ENCODE data around the gene NCAM1. TPM values are rescaled to one million over a fixed set of nuclear protein-coding genes. Genes with fewer than 3 reads are reported as not detected.

Gene NCAM1
- total and polyA plus RNA-seq, 9 of the 15 experiments (the other 6 are each of a cell fraction or from before 2014, with no cell fraction given) = 0.09 to 0.23 TPM; not detected in 7

DNA sequence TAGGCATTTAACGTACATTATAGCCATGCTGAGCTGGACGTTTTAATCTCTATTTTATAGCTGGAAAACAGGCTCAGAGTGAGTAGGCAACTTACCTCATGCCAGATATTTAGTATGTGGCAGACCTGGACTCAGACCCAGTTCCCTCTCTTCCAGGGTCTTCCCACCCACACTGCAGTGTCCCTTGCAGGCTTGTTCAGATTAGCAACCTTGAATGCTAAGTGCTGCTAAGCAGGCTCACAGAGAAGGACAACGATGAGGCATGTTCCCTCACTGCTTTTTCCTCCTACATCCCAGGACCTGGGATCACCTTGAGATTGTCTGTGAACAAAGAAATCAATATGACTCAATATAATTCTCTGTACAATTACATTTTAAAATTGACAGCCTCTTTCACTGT lies 65.6 kb downstream of the NCAM1 start:
- Histone ChIP-seq H2AFZ (ENCODE audit: low read depth, low read length) (no peak overlapping the region), H3K79me2 (ENCODE audit: control insufficient read depth, insufficient read depth, low read length) (no peaks in the 10 kb centered on the region), H3K9me3 (replicated peaks; ENCODE audit: control insufficient read depth, insufficient read depth, low read depth, low read length) (no peaks in the 10 kb centered on the region), H3K27me3 (ENCODE audit: control insufficient read depth in 2 of 2, insufficient read depth in 2 of 2, low read length in 2 of 2) (no peaks in the 10 kb centered on the region), H4K20me1 (replicated peaks; ENCODE audit: control insufficient read depth, insufficient read depth, low read length) (no peaks in the 10 kb centered on the region), H3K4me1 (replicated peaks in 1 of 2; ENCODE audit: control insufficient read depth in 2 of 2, insufficient read depth in 2 of 2, low read length in 2 of 2) (no peaks in the 10 kb centered on the region), H3K4me3 (no peak overlapping the region), H3K9ac (ENCODE audit: insufficient read depth in 1 of 2, low read depth in 2 of 2, low read length in 2 of 2) (no peak overlapping the region), H3K27ac (ENCODE audit: extremely low read depth, low read depth, low read length) (no peak overlapping the region), H3K4me2 (ENCODE audit: insufficient read depth, low read length) (no peak overlapping the region), H3K36me3 (ENCODE audit: control insufficient read depth, insufficient read depth, low read length) (no peaks in the 10 kb centered on the region), H3K9me1 (ENCODE audit: control insufficient read depth, insufficient read depth, low read length) (no peaks in the 10 kb centered on the region)
- ChIA-PET POLR2A (no interaction called here), CTCF (ENCODE audit: low intra/inter-chr PET ratio) (no interaction called here)
- BruUV-seq (replicated peaks) = no TSS peak
- DNase-seq (ENCODE audit: extremely low read depth in 1 of 4, low spot score in 3 of 4) = no peak
- intact Hi-C loops (cut with micrococcal nuclease) = no loop called here
- whole genome bisulfite sequencing (ENCODE audit: insufficient coverage, low coverage, missing lambda C conversion rate) = 0% methylated on average over 3 of the region's 3 CpGs
- FAIRE-seq = no peak
- ATAC-seq = no peak
- in situ Hi-C loops (cut with MboI) = no loop called here
- TF ChIP-seq TBL1XR1 (IDR thresholded peaks at IDR 0.05; ENCODE audit: low read length in 2 of 2) (no peak), ZNF324 (CRISPR knock-in tag; IDR thresholded peaks at IDR 0.05) (no peak), ZNF24 (IDR thresholded peaks at IDR 0.05) (no peak), TEAD4 (IDR thresholded peaks at IDR 0.05; ENCODE audit: low read length) (no peak), TEAD4 (CRISPR knock-in tag; IDR thresholded peaks at IDR 0.05; ENCODE audit: borderline replicate concordance) (no peak), BRD4 (IDR thresholded peaks at IDR 0.05) (no peak), ZBTB1 (CRISPR knock-in tag; IDR thresholded peaks at IDR 0.05; ENCODE audit: borderline replicate concordance, low read depth) (no peak)
- TF ChIP-seq, protein P1, sequence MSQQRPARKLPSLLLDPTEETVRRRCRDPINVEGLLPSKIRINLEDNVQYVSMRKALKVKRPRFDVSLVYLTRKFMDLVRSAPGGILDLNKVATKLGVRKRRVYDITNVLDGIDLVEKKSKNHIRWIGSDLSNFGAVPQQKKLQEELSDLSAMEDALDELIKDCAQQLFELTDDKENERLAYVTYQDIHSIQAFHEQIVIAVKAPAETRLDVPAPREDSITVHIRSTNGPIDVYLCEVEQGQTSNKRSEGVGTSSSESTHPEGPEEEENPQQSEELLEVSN (IDR thresholded peaks at IDR 0.05; ENCODE audit: borderline replicate concordance in 1 of 2, extremely low read depth in 1 of 2, insufficient read depth in 1 of 2, insufficient read length in 1 of 2, low read depth in 1 of 2, low read length in 1 of 2, poor library complexity in 1 of 2, severe bottlenecking in 1 of 2) = no peak
- TF ChIP-seq, protein P2, sequence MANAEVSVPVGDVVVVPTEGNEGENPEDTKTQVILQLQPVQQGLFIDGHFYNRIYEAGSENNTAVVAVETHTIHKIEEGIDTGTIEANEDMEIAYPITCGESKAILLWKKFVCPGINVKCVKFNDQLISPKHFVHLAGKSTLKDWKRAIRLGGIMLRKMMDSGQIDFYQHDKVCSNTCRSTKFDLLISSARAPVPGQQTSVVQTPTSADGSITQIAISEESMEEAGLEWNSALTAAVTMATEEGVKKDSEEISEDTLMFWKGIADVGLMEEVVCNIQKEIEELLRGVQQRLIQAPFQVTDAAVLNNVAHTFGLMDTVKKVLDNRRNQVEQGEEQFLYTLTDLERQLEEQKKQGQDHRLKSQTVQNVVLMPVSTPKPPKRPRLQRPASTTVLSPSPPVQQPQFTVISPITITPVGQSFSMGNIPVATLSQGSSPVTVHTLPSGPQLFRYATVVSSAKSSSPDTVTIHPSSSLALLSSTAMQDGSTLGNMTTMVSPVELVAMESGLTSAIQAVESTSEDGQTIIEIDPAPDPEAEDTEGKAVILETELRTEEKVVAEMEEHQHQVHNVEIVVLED (CRISPR knock-in tag; IDR thresholded peaks at IDR 0.05) = no peak
- TF ChIP-seq, protein P3, sequence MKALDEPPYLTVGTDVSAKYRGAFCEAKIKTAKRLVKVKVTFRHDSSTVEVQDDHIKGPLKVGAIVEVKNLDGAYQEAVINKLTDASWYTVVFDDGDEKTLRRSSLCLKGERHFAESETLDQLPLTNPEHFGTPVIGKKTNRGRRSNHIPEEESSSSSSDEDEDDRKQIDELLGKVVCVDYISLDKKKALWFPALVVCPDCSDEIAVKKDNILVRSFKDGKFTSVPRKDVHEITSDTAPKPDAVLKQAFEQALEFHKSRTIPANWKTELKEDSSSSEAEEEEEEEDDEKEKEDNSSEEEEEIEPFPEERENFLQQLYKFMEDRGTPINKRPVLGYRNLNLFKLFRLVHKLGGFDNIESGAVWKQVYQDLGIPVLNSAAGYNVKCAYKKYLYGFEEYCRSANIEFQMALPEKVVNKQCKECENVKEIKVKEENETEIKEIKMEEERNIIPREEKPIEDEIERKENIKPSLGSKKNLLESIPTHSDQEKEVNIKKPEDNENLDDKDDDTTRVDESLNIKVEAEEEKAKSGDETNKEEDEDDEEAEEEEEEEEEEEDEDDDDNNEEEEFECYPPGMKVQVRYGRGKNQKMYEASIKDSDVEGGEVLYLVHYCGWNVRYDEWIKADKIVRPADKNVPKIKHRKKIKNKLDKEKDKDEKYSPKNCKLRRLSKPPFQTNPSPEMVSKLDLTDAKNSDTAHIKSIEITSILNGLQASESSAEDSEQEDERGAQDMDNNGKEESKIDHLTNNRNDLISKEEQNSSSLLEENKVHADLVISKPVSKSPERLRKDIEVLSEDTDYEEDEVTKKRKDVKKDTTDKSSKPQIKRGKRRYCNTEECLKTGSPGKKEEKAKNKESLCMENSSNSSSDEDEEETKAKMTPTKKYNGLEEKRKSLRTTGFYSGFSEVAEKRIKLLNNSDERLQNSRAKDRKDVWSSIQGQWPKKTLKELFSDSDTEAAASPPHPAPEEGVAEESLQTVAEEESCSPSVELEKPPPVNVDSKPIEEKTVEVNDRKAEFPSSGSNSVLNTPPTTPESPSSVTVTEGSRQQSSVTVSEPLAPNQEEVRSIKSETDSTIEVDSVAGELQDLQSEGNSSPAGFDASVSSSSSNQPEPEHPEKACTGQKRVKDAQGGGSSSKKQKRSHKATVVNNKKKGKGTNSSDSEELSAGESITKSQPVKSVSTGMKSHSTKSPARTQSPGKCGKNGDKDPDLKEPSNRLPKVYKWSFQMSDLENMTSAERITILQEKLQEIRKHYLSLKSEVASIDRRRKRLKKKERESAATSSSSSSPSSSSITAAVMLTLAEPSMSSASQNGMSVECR (CRISPR knock-in tag; IDR thresholded peaks at IDR 0.05) = no peak
- TF ChIP-seq, protein P4, sequence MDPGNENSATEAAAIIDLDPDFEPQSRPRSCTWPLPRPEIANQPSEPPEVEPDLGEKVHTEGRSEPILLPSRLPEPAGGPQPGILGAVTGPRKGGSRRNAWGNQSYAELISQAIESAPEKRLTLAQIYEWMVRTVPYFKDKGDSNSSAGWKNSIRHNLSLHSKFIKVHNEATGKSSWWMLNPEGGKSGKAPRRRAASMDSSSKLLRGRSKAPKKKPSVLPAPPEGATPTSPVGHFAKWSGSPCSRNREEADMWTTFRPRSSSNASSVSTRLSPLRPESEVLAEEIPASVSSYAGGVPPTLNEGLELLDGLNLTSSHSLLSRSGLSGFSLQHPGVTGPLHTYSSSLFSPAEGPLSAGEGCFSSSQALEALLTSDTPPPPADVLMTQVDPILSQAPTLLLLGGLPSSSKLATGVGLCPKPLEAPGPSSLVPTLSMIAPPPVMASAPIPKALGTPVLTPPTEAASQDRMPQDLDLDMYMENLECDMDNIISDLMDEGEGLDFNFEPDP (CRISPR knock-in tag; IDR thresholded peaks at IDR 0.05) = no peak
- TF ChIP-seq, protein P5, sequence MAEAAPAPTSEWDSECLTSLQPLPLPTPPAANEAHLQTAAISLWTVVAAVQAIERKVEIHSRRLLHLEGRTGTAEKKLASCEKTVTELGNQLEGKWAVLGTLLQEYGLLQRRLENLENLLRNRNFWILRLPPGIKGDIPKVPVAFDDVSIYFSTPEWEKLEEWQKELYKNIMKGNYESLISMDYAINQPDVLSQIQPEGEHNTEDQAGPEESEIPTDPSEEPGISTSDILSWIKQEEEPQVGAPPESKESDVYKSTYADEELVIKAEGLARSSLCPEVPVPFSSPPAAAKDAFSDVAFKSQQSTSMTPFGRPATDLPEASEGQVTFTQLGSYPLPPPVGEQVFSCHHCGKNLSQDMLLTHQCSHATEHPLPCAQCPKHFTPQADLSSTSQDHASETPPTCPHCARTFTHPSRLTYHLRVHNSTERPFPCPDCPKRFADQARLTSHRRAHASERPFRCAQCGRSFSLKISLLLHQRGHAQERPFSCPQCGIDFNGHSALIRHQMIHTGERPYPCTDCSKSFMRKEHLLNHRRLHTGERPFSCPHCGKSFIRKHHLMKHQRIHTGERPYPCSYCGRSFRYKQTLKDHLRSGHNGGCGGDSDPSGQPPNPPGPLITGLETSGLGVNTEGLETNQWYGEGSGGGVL (CRISPR knock-in tag; IDR thresholded peaks at IDR 0.05) = no peak

Measured in K562 (cell line).